WTC11 (cell line): Measurements from ENCODE around the gene KMT2D.

ENCODE experiments used
- NR1H2 ChIP-seq: sonication (generic); formaldehyde crosslinking; IDR thresholded peaks from 2 replicates; pipeline ENCODE4 v1.9.0; 2021; ENCODE audit warnings: mild to moderate bottlenecking, moderate library complexity, missing genetic modification reagents
- ZBTB21 ChIP-seq: sonication (generic); formaldehyde crosslinking; IDR thresholded peaks from 2 replicates; pipeline ENCODE4 v1.8.1; 2023; ENCODE audit warnings: mild to moderate bottlenecking, missing genetic modification reagents, borderline replicate concordance
- ZNF121 ChIP-seq: sonication (generic); formaldehyde crosslinking; IDR thresholded peaks from 2 replicates; pipeline ENCODE4 v1.8.0; 2023; ENCODE audit warnings: missing genetic modification reagents
- TF ChIP-seq, protein P1 (sequence below): fragments of 200-600 bp; IDR thresholded peaks from 2 replicates; pipeline ENCODE4 v1.8.0; 2022; ENCODE audit warnings: antibody characterized with exemption
- TF ChIP-seq, protein P2 (sequence below): sonication (generic); formaldehyde crosslinking; IDR thresholded peaks from 2 replicates; pipeline ENCODE4 v1.8.0; 2022; ENCODE audit warnings: mild to moderate bottlenecking, missing genetic modification reagents

DNA sequence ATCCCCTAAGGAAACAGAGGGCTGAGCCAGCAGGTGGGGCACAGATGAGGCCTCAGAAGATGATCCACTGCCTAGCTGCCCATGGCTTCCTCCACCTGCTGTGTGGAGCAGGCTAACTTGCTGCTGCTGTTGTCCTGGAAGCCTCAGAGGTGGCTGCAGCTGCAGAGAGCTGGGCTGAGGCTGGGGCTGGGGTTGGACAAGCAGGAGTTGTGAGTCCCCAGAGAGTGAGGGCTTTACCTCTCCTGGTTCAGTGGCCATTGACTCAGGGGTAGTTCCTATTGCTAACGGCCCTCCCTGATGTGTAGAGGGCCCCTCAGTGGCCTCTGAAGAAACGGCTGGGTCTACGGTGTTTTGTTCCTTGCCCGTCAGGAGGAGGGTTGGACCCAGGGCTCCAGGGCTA lies 28.3 kb downstream of the KMT2D start:
- TF ChIP-seq ZBTB21 (CRISPR knock-in tag), result no peak
- TF ChIP-seq ZNF121, result no peak
- TF ChIP-seq, protein P1, sequence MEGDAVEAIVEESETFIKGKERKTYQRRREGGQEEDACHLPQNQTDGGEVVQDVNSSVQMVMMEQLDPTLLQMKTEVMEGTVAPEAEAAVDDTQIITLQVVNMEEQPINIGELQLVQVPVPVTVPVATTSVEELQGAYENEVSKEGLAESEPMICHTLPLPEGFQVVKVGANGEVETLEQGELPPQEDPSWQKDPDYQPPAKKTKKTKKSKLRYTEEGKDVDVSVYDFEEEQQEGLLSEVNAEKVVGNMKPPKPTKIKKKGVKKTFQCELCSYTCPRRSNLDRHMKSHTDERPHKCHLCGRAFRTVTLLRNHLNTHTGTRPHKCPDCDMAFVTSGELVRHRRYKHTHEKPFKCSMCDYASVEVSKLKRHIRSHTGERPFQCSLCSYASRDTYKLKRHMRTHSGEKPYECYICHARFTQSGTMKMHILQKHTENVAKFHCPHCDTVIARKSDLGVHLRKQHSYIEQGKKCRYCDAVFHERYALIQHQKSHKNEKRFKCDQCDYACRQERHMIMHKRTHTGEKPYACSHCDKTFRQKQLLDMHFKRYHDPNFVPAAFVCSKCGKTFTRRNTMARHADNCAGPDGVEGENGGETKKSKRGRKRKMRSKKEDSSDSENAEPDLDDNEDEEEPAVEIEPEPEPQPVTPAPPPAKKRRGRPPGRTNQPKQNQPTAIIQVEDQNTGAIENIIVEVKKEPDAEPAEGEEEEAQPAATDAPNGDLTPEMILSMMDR, result no peak
- TF ChIP-seq NR1H2 (CRISPR knock-in tag), result no peak
- TF ChIP-seq, protein P2, sequence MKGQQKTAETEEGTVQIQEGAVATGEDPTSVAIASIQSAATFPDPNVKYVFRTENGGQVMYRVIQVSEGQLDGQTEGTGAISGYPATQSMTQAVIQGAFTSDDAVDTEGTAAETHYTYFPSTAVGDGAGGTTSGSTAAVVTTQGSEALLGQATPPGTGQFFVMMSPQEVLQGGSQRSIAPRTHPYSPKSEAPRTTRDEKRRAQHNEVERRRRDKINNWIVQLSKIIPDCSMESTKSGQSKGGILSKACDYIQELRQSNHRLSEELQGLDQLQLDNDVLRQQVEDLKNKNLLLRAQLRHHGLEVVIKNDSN (CRISPR knock-in tag), result no peak
